ENCODE measurements around the gene BICDL1. TPM values are rescaled to one million over a fixed set of nuclear protein-coding genes. Genes with fewer than 3 reads are reported as not detected.
A peak's percentile ranks its signal among the peaks of the same experiment; 100 is the strongest.
"Not testable (repeated sequence)": the region's sequence is repeated elsewhere in the genome, so short reads cannot be mapped to it uniquely, and the experiment has no call there.

The BICDL1 gene
- total and polyA plus RNA-seq, 2 experiments from 2014 or later = 3.5 to 3.7 TPM

GRCh38 chr12:119980242-119980641, 8.8 kb upstream of the BICDL1 start:
- H3K36me3 ChIP-seq = no peaks in the 10 kb centered on the region
- H3K27me3 ChIP-seq = peaks cover 26% of the 10 kb centered on the region
- no peak for TF ChIP-seq CTCF (IDR thresholded peaks at IDR 0.05; ENCODE audit: low read depth, low read length)
- H3K4me3 ChIP-seq = no peak overlapping the region
- H3K4me1 ChIP-seq (ENCODE audit: low read depth) = no peaks in the 10 kb centered on the region
- DNase-seq (ENCODE audit: low read depth in 1 of 2, low spot score in 1 of 2) = no peak
- no peak overlapping the region for H3K27ac ChIP-seq
- no peaks in the 10 kb centered on the region for H3K9me3 ChIP-seq (ENCODE audit: low read depth)

DNA sequence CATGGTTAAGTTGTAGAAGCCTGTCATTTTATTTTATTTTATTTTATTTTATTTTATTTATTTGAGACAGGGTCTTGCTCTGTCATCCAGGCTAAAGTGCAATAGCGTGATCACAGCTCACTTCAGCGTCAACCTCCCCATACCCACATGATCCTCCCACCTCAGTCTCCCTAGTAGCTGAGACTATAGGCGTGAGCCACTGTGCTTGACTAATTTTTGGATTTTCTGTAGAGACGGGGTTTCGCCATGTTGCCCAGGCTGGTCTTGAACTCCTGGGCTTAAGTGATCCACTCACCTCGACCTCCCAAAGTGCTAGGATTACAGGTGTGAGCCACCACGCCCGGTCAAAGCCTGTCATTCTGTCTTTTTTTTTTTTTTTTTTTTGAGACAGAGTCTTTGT, 8.3 kb upstream of the BICDL1 start:
- not testable (repeated sequence) for DNase-seq (ENCODE audit: low read depth in 1 of 2, low spot score in 1 of 2); H3K9me3 ChIP-seq (ENCODE audit: low read depth); H3K36me3 ChIP-seq; H3K4me3 ChIP-seq; H3K4me1 ChIP-seq (ENCODE audit: low read depth); H3K27ac ChIP-seq
- peaks cover 26% of the 10 kb centered on the region for H3K27me3 ChIP-seq

- Histone ChIP-seq H3K4me3 (peak overlapping the region; percentile 80), H3K27ac (no peak overlapping the region), H3K27me3 (peaks cover 51% of the 10 kb centered on the region), H3K9me3 (ENCODE audit: low read depth) (no peaks in the 10 kb centered on the region), H3K36me3 (no peaks in the 10 kb centered on the region), H3K4me1 (ENCODE audit: low read depth) (peaks cover 4% of the 10 kb centered on the region)
- DNase-seq (ENCODE audit: low read depth in 1 of 2, low spot score in 1 of 2) = peak in 1 of 2 donors; percentile 76
- TF ChIP-seq CTCF (IDR thresholded peaks at IDR 0.05; ENCODE audit: low read depth, low read length) = no peak
These were observed 310 bp downstream of the BICDL1 start for GRCh38 chr12:119989361-119989730.

DNA sequence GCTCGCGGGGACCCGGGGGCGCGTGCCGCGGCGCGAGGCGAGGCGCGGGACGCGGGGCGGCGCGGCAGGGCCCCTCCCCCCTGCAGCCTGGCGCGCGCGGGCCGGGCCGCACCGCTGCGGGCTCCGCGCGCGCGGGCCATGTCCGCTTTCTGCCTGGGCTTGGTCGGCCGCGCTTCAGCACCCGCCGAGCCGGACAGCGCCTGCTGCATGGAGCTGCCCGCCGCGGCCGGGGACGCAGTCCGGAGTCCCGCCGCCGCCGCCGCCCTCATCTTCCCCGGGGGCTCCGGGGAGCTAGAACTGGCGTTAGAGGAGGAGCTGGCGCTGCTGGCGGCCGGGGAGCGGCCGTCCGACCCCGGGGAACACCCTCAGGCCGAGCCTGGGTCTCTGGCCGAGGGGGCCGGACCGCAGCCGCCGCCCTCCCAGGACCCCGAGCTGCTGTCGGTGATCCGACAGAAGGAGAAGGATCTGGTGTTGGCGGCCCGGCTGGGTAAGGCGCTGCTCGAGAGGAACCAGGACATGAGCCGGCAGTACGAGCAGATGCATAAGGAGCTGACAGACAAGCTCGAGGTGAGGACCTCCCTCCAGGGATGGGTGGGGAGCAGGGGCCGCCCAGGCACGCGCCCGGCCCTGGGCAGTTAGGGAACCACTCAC, 820 bp downstream of the BICDL1 start:
- no peaks in the 10 kb centered on the region for H3K36me3 ChIP-seq
- no peak overlapping the region for H3K27ac ChIP-seq
- peak; percentile 83 to 94 for DNase-seq (ENCODE audit: low read depth in 1 of 2, low spot score in 1 of 2)
- peaks cover 47% of the 10 kb centered on the region for H3K27me3 ChIP-seq
- peak overlapping the region; percentile 80 for H3K4me3 ChIP-seq
- peaks cover 4% of the 10 kb centered on the region for H3K4me1 ChIP-seq (ENCODE audit: low read depth)
- H3K9me3 ChIP-seq (ENCODE audit: low read depth) = no peaks in the 10 kb centered on the region
- TF ChIP-seq CTCF (IDR thresholded peaks at IDR 0.05; ENCODE audit: low read depth, low read length) = no peak

DNA sequence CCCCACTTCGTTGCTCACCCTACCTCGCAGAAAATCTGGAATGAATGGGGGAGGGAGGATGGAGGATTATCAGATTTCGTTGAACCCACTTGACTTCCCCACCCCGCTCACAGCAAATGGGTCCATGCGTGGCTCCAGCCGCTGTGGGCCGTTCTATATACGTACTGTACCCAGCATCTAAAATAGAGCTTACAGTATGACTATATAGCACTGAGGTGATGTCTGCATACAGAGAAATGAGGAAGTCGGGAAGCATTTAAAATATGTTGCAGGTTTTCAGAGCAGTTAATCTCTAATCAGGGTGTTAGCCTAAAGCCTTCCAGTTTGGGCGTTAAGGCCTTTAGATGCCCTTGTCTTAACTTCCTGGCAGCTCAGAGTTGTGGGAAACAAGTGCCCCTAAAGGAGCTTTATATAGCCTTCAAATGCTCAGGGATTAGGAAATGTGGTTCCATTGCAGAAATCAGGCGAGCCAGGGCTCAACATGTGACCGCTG, 1.4 kb downstream of the BICDL1 start:
- H3K27me3 ChIP-seq = peaks cover 44% of the 10 kb centered on the region
- no peak for TF ChIP-seq CTCF (IDR thresholded peaks at IDR 0.05; ENCODE audit: low read depth, low read length)
- no peaks in the 10 kb centered on the region for H3K36me3 ChIP-seq
- no peak overlapping the region for H3K27ac ChIP-seq
- peaks cover 4% of the 10 kb centered on the region for H3K4me1 ChIP-seq (ENCODE audit: low read depth)
- H3K4me3 ChIP-seq = peak overlapping the region; percentile 30
- no peak for DNase-seq (ENCODE audit: low read depth in 1 of 2, low spot score in 1 of 2)
- H3K9me3 ChIP-seq (ENCODE audit: low read depth) = no peaks in the 10 kb centered on the region

- DNase-seq (ENCODE audit: low read depth in 1 of 2, low spot score in 1 of 2) = no peak
These were observed 3.2 kb downstream of the BICDL1 start for GRCh38 chr12:119992129-119992705.

More at GRCh38 chr12:119992129-119992705, 3.2 kb downstream of the BICDL1 start:
- H3K4me1 ChIP-seq (ENCODE audit: low read depth) = peaks cover 4% of the 10 kb centered on the region
- H3K9me3 ChIP-seq (ENCODE audit: low read depth) = no peaks in the 10 kb centered on the region
- H3K4me3 ChIP-seq = no peak overlapping the region
- no peak overlapping the region for H3K27ac ChIP-seq
- no peaks in the 10 kb centered on the region for H3K36me3 ChIP-seq
- peaks cover 35% of the 10 kb centered on the region for H3K27me3 ChIP-seq
- TF ChIP-seq CTCF (IDR thresholded peaks at IDR 0.05; ENCODE audit: low read depth, low read length) = no peak
